ENCODE results near the gene CCNH.

CCNH gene

DNA sequence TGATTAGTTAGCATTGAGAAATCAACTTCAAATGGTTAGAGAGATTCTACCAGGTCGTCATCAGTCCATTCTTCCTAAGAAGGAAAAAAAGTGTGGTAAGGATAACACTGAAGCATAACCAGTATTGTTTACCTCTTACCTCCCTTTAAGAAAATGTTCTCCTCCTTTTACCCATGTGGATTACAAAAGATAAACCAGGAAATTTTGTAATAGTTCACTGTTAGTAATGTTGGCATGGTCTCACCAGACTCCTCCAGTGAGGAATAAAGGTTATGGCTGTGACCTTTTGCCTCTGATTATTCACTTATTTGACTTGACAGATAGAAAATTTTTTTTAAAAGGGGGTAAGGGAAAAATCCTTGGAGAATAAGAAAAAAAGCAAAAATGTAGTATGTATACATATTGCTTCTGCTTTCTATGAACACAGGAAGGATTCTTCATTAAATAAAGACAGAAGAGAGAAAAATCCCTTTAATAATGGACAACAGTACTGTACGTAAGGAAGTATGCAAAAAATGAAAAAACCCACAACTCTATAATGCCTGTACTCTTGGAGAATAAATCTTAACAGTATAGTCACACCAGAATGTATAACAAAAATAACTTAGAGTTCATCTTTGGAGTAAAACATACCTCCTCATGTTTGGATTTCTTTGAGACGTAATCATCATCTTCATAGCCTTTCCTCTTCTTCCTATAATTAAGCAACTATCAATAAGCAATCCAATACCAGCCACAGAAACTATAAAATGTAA is 18.1 kb downstream of the CCNH start:
- no peak for TF ChIP-seq SUZ12 (IDR thresholded peaks at IDR 0.05; ENCODE audit: extremely low read depth, insufficient read depth, insufficient read length)
- no peak for TF ChIP-seq ZNF274 (IDR thresholded peaks at IDR 0.05; ENCODE audit: low read depth, low read length)
- no peak for TF ChIP-seq YY1 (IDR thresholded peaks at IDR 0.05; ENCODE audit: insufficient read depth, insufficient read length)
- DNase-seq (ENCODE audit: low read depth, low spot score): no peak
- H3K4me1 ChIP-seq (ENCODE audit: insufficient read depth, insufficient read length): no peaks in the 10 kb centered on the region
- H3K36me3 ChIP-seq (ENCODE audit: insufficient read depth, insufficient read length, low read length): peaks cover 87% of the 10 kb centered on the region
- H3K9ac ChIP-seq (ENCODE audit: insufficient read length, low read depth): no peak overlapping the region
- H3K4me3 ChIP-seq (ENCODE audit: insufficient read length, low read depth): no peak overlapping the region
- no peaks in the 10 kb centered on the region for H3K27me3 ChIP-seq (ENCODE audit: insufficient read depth, insufficient read length)
- H3K9me3 ChIP-seq (ENCODE audit: insufficient read depth, low read length): no peaks in the 10 kb centered on the region

DNA sequence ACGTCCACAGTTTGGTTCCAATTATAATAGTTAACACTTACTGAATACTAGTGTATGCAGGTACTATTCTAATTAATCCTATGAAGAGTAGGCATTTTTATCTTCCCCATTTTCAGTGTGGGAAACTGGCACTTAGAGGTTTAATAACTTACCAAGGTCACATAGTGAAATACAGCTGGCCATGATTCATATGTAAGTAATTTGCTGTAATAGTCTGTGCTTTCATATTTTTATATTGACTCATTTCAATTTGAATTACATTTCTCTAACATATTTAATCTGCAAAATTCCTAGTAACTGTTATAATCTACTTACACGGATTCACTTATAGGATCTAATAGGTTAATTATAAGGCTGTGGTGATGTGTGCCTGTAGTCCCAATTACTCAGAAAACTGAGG is 19.4 kb downstream of the CCNH start:
- Histone ChIP-seq H3K36me3 (ENCODE audit: insufficient read depth, insufficient read length, low read length) (peaks cover 81% of the 10 kb centered on the region), H3K9me3 (ENCODE audit: insufficient read depth, low read length) (no peaks in the 10 kb centered on the region), H3K4me1 (ENCODE audit: insufficient read depth, insufficient read length) (no peaks in the 10 kb centered on the region), H3K9ac (ENCODE audit: insufficient read length, low read depth) (no peak overlapping the region), H3K27me3 (ENCODE audit: insufficient read depth, insufficient read length) (no peaks in the 10 kb centered on the region), H3K4me3 (ENCODE audit: insufficient read length, low read depth) (no peak overlapping the region)
- TF ChIP-seq ZNF274 (IDR thresholded peaks at IDR 0.05; ENCODE audit: low read depth, low read length): no peak
- TF ChIP-seq YY1 (IDR thresholded peaks at IDR 0.05; ENCODE audit: insufficient read depth, insufficient read length): no peak
- TF ChIP-seq SUZ12 (IDR thresholded peaks at IDR 0.05; ENCODE audit: extremely low read depth, insufficient read depth, insufficient read length): no peak
- no peak for DNase-seq (ENCODE audit: low read depth, low spot score)

DNA sequence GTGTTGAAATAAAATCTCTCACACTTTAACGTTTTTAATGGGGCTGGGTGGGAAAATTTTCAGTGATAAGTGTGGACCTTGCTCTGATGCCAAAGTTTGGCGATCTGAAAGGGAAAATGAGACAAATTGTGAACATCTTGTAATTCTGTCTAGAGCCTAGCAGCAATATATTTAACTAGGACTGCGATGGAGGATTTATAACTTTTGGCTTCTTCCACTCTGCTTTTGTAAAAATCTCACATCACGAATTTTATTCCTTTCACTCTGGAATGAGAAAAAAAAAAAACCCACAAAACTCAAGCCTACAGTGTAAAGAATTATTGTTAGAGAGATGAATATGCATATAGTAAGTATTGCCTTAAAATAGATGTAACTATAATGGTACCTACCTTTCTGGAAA is 19.9 kb downstream of the CCNH start:
- Histone ChIP-seq H3K4me3 (ENCODE audit: insufficient read length, low read depth) (no peak overlapping the region), H3K36me3 (ENCODE audit: insufficient read depth, insufficient read length, low read length) (peaks cover 76% of the 10 kb centered on the region), H3K27me3 (ENCODE audit: insufficient read depth, insufficient read length) (no peaks in the 10 kb centered on the region), H3K9me3 (ENCODE audit: insufficient read depth, low read length) (no peaks in the 10 kb centered on the region), H3K9ac (ENCODE audit: insufficient read length, low read depth) (no peak overlapping the region), H3K4me1 (ENCODE audit: insufficient read depth, insufficient read length) (no peaks in the 10 kb centered on the region)
- DNase-seq (ENCODE audit: low read depth, low spot score): no peak
- TF ChIP-seq SUZ12 (IDR thresholded peaks at IDR 0.05; ENCODE audit: extremely low read depth, insufficient read depth, insufficient read length) (no peak), ZNF274 (IDR thresholded peaks at IDR 0.05; ENCODE audit: low read depth, low read length) (no peak)

DNA sequence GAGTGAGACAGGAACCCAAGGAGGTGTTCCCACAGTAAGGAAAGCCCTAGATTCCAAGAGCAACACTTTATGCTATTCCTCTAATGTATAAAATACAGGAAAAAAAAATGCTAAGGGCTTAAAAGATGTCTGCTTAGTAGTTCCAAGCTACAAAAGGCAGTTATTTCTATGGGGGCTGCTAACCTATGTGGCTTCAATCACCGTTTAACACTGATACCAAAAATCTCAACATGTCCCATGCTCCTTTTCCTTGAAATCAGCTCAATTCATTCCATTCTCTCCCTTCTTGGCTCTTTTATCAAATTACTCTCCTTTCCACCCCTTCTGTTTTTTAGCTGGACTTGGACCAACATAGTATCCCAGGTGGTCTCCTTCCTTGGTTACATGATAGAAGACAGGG is 20.6 kb downstream of the CCNH start:
- H3K9me3 ChIP-seq (ENCODE audit: insufficient read depth, low read length): no peaks in the 10 kb centered on the region
- peaks cover 75% of the 10 kb centered on the region for H3K36me3 ChIP-seq (ENCODE audit: insufficient read depth, insufficient read length, low read length)
- TF ChIP-seq SUZ12 (IDR thresholded peaks at IDR 0.05; ENCODE audit: extremely low read depth, insufficient read depth, insufficient read length) (no peak), YY1 (IDR thresholded peaks at IDR 0.05; ENCODE audit: insufficient read depth, insufficient read length) (no peak), ZNF274 (IDR thresholded peaks at IDR 0.05; ENCODE audit: low read depth, low read length) (no peak)
- H3K27me3 ChIP-seq (ENCODE audit: insufficient read depth, insufficient read length): no peaks in the 10 kb centered on the region
- no peak for DNase-seq (ENCODE audit: low read depth, low spot score)
- H3K4me3 ChIP-seq (ENCODE audit: insufficient read length, low read depth): no peak overlapping the region
- H3K4me1 ChIP-seq (ENCODE audit: insufficient read depth, insufficient read length): no peaks in the 10 kb centered on the region
- H3K9ac ChIP-seq (ENCODE audit: insufficient read length, low read depth): no peak overlapping the region

DNA sequence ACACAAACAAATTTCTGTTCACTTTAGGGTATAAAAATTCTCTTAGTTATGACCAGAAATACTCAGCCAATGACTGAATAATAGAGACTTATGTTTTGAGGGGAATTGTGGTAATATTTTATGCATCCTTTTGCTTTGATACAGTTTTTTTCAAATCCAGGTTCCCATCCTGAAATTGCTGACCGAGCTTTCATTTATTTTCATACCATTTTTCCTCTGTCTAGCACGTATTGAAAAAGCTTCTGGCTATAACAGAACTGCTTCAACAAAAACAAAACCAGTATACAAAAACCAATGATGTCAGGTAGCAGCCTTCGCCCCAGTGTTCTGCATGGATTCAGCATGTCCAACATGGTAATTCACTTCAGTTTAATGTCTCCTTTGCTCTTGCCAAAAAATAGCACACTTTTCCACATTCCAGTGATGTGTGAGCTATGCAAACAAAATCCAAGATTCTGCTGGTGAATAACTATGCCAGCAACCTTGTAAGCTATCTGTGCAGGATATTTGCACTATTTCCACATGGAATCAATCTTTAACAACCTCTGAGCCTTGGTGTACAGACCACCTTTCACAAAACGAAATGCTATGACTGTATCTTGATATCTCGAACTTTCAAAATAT is 22.0 kb downstream of the CCNH start:
- H3K4me1 ChIP-seq (ENCODE audit: insufficient read depth, insufficient read length): no peaks in the 10 kb centered on the region
- no peak overlapping the region for H3K4me3 ChIP-seq (ENCODE audit: insufficient read length, low read depth)
- H3K9me3 ChIP-seq (ENCODE audit: insufficient read depth, low read length): no peaks in the 10 kb centered on the region
- no peak for TF ChIP-seq YY1 (IDR thresholded peaks at IDR 0.05; ENCODE audit: insufficient read depth, insufficient read length)
- TF ChIP-seq SUZ12 (IDR thresholded peaks at IDR 0.05; ENCODE audit: extremely low read depth, insufficient read depth, insufficient read length): no peak
- TF ChIP-seq ZNF274 (IDR thresholded peaks at IDR 0.05; ENCODE audit: low read depth, low read length): no peak
- no peak overlapping the region for H3K9ac ChIP-seq (ENCODE audit: insufficient read length, low read depth)
- peaks cover 73% of the 10 kb centered on the region for H3K36me3 ChIP-seq (ENCODE audit: insufficient read depth, insufficient read length, low read length)
- H3K27me3 ChIP-seq (ENCODE audit: insufficient read depth, insufficient read length): no peaks in the 10 kb centered on the region
- no peak for DNase-seq (ENCODE audit: low read depth, low spot score)

DNA sequence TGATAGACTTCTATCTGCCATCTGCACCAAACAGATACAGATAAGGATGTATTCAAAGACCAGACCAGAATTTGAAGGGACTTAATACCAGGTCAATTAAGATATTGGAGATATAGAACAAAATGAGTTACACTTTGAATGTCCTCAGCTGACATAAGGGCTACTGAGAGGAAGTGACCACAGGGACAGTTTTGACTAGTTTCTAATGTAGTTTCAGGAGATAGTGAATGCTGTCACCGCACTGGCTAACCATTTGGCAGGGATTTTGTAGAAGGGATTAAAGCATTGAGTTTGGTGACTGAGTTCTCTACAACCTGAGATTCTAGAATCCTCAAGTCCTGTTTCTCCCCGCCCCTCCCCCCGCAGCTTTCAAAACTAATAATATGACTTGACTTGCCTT is 22.7 kb downstream of the CCNH start:
- TF ChIP-seq ZNF274 (IDR thresholded peaks at IDR 0.05; ENCODE audit: low read depth, low read length) (no peak), YY1 (IDR thresholded peaks at IDR 0.05; ENCODE audit: insufficient read depth, insufficient read length) (no peak), SUZ12 (IDR thresholded peaks at IDR 0.05; ENCODE audit: extremely low read depth, insufficient read depth, insufficient read length) (no peak)
- Histone ChIP-seq H3K9ac (ENCODE audit: insufficient read length, low read depth) (no peak overlapping the region), H3K4me1 (ENCODE audit: insufficient read depth, insufficient read length) (no peaks in the 10 kb centered on the region), H3K4me3 (ENCODE audit: insufficient read length, low read depth) (no peak overlapping the region), H3K9me3 (ENCODE audit: insufficient read depth, low read length) (no peaks in the 10 kb centered on the region), H3K36me3 (ENCODE audit: insufficient read depth, insufficient read length, low read length) (peaks cover 67% of the 10 kb centered on the region), H3K27me3 (ENCODE audit: insufficient read depth, insufficient read length) (no peaks in the 10 kb centered on the region)
- DNase-seq (ENCODE audit: low read depth, low spot score): no peak

DNA sequence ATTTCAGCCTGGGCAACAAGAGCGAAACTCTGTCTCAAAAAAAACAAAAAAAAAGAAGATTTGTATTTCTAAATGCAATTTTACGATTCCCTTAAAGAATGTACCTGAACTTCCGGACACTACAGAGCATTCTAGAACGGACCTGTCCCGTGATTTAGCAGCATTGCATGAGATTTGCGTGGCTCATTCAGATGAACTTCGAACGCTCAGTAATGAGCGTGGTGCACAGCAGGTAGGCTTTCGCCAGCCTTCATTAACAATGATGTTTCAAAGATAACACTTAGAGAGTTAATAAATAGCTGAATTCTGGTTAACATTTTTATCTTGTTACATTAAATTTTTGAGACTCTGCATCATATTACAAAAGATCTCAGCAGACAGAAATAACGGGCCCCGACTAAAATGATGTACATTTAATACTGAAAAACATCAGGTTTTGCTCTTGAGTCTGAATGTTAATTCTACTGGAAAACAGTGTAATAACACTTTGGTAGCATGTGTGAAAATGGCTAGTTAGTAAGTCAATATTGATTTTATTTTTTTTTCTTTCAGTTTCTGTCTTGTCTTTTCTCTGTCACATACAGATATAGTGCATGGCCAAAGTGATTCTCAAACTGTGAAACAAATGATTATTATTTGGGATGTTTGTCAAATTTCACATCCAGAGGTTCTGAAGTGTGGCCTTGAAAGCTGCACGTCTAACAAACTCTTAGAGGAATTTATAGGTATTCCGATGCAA is 23.3 kb downstream of the CCNH start:
- no peaks in the 10 kb centered on the region for H3K9me3 ChIP-seq (ENCODE audit: insufficient read depth, low read length)
- H3K27me3 ChIP-seq (ENCODE audit: insufficient read depth, insufficient read length): no peaks in the 10 kb centered on the region
- H3K9ac ChIP-seq (ENCODE audit: insufficient read length, low read depth): no peak overlapping the region
- no peaks in the 10 kb centered on the region for H3K4me1 ChIP-seq (ENCODE audit: insufficient read depth, insufficient read length)
- DNase-seq (ENCODE audit: low read depth, low spot score): no peak
- H3K4me3 ChIP-seq (ENCODE audit: insufficient read length, low read depth): no peak overlapping the region
- TF ChIP-seq YY1 (IDR thresholded peaks at IDR 0.05; ENCODE audit: insufficient read depth, insufficient read length) (no peak), ZNF274 (IDR thresholded peaks at IDR 0.05; ENCODE audit: low read depth, low read length) (no peak), SUZ12 (IDR thresholded peaks at IDR 0.05; ENCODE audit: extremely low read depth, insufficient read depth, insufficient read length) (no peak)
- peaks cover 65% of the 10 kb centered on the region for H3K36me3 ChIP-seq (ENCODE audit: insufficient read depth, insufficient read length, low read length)

All from NT2/D1 (cell line).